SU-DHL-6 (cell line): ENCODE measurements around the gene NFIX.

Source experiments
- EZH2phosphoT487 ChIP-seq: fragments of 200-600 bp; sonication (generic), shearing (Covaris generic); conservative IDR thresholded peaks from 2 replicates; pipeline ENCODE4 v1.6.1; 2018; ENCODE audit warnings: mild to moderate bottlenecking, antibody characterized with exemption, low read length, moderate library complexity, mixed read lengths
- TF ChIP-seq, protein P1 (sequence below): fragments of 200-600 bp; sonication (generic); IDR thresholded peaks from one replicate; pipeline ENCODE4 v1.5.1; 2017; ENCODE audit warnings: antibody characterized with exemption, mild to moderate bottlenecking, low read length, moderate library complexity; ENCODE audit not compliant: insufficient read depth, poor library complexity, severe bottlenecking

DNA sequence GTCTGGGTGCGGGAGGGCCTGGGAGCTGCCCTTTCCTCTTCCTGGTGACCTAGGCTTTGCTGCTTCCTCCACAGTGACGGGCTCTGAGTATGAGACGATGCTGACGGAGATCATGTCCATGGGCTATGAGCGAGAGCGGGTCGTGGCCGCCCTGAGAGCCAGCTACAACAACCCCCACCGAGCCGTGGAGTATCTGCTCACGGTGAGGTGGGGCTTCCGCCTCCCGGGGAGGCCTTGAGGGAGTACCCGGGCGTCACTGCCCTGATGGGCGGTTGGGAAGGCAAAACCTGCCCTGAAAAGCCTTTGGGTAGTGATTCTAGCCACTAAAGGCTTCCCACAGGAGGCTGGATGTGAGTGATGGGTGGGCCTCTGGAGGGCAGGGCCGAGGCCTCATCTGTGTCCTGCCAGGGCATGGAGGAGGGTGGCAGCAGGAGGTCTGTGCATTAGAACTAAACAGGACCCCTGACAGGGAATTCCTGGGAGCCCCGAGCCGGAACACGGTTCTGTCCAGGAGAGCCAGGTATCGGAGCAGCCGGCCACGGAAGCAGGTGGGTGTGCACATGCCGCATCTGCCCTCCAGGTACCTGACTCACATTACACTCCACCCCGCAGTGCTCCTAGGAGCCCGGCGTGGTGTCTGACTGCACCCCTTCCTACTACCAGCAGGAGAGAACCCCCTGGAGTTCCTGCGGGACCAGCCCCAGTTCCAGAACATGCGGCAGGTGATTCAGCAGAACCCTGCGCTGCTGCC, 46.5 kb upstream of the NFIX start:
- TF ChIP-seq, protein P1, sequence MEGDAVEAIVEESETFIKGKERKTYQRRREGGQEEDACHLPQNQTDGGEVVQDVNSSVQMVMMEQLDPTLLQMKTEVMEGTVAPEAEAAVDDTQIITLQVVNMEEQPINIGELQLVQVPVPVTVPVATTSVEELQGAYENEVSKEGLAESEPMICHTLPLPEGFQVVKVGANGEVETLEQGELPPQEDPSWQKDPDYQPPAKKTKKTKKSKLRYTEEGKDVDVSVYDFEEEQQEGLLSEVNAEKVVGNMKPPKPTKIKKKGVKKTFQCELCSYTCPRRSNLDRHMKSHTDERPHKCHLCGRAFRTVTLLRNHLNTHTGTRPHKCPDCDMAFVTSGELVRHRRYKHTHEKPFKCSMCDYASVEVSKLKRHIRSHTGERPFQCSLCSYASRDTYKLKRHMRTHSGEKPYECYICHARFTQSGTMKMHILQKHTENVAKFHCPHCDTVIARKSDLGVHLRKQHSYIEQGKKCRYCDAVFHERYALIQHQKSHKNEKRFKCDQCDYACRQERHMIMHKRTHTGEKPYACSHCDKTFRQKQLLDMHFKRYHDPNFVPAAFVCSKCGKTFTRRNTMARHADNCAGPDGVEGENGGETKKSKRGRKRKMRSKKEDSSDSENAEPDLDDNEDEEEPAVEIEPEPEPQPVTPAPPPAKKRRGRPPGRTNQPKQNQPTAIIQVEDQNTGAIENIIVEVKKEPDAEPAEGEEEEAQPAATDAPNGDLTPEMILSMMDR, result no peak
- no peak for TF ChIP-seq EZH2phosphoT487
